Thyroid gland (tissue), 4 donors: ENCODE data around the gene TMCO4. TPM values are rescaled to one million over a fixed set of nuclear protein-coding genes. Genes with fewer than 3 reads are reported as not detected.
A peak's percentile ranks its signal among the peaks of the same experiment; 100 is the strongest.

Source experiments
- DNase-seq, 2 donors: peaks; one replicate each; pipeline ENCODE4 v3.0.0-alpha.2; 2019
- H3K27ac ChIP-seq, 3 donors: fragments of 200-600 bp; sonication (generic); 1 replicate in 2 of 3; 2 replicates in 1 of 3; pipeline ENCODE4 v1.5.1; 2016 to 2019; ENCODE audit warnings: mild to moderate bottlenecking in 1 of 3, moderate library complexity in 1 of 3
- H3K27me3 ChIP-seq: fragments of 200-600 bp; sonication (generic); one replicate; pipeline ENCODE4 v1.5.1; 2019
- H3K36me3 ChIP-seq, 2 donors: fragments of 200-600 bp; sonication (generic); one replicate each; pipeline ENCODE4 v1.5.1; 2016 to 2019
- H3K4me1 ChIP-seq, 2 donors: fragments of 200-600 bp; sonication (generic); one replicate each; pipeline ENCODE4 v1.5.1; 2017 to 2019
- H3K4me3 ChIP-seq, 3 donors: fragments of 200-600 bp; sonication (generic); replicated peaks in 1 of 3; 1 replicate in 2 of 3; 2 replicates in 1 of 3; pipeline ENCODE4 v1.5.1; 2016; ENCODE audit warnings: mild to moderate bottlenecking in 1 of 3
- H3K9me3 ChIP-seq: fragments of 200-600 bp; sonication (generic); one replicate; pipeline ENCODE4 v1.5.1; 2017
- POLR2A ChIP-seq, 2 donors: fragments of 450-650 bp; IDR thresholded peaks; one replicate each; pipeline ENCODE4 v1.6.1; 2017; ENCODE audit warnings: antibody characterized with exemption in 2 of 2, mild to moderate bottlenecking in 2 of 2, moderate library complexity in 1 of 2
- WGBS, 2 donors: methylation state at CpG; one replicate each; pipeline ENCODE4 v1.1.5; 2017; 5-methylcytosine and 5-hydroxymethylcytosine counted together
- intact Hi-C: fragments of 100-400 bp; cut with DNase I; formaldehyde crosslinking; loops from one replicate; pipeline ENCODE4 v1.15.1; 2023
- total RNA-seq, 4 donors: library from RNA; depleted of rRNA; stranded (reverse); fragments of >200 nt; gene quantifications; one replicate each; pipeline ENCODE4 v1.2.3, GENCODE V29; 2016
- TF ChIP-seq, protein P1 (sequence below), 6 experiments: fragments of 200-600 bp in 3 of 6; fragments of 450-650 bp in 3 of 6; sonication (generic) in 3 of 6; IDR thresholded peaks; one replicate each; pipeline ENCODE4 v1.5.1; 2016 to 2019; ENCODE audit warnings: antibody characterized with exemption in 6 of 6, mild to moderate bottlenecking in 2 of 6, inconsistent platforms in 1 of 6, moderate library complexity in 1 of 6

The TMCO4 gene
- total RNA-seq, 4 donors from 2014 or later: 34.3 to 67.7 (median 61.4) TPM

DNA sequence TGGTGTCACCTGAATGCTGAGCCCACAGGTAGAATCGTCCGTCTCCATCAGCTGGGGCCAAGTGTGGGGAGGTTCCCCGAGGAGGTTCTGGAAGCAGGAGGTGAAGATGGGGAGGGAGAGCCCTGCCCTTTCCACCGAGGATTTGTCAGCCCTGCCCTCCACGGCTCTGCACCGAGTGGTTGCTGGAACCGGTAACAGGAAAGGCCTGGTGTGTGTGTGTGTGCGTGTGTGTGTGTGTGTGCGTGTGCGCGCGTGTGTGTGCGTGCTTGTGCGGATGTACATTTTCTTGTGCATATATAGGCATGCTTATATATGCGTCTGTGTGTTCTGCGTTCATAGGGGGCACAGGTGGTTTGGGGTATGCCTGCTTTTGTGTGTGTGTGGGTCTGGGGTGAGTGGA lies 152.1 kb downstream of the TMCO4 start:
- H3K27ac ChIP-seq: peak overlapping the region in 1 of 3 donors; percentile 33
- no peak for TF ChIP-seq POLR2A (IDR thresholded peaks at IDR 0.05)
- TF ChIP-seq, protein P1, sequence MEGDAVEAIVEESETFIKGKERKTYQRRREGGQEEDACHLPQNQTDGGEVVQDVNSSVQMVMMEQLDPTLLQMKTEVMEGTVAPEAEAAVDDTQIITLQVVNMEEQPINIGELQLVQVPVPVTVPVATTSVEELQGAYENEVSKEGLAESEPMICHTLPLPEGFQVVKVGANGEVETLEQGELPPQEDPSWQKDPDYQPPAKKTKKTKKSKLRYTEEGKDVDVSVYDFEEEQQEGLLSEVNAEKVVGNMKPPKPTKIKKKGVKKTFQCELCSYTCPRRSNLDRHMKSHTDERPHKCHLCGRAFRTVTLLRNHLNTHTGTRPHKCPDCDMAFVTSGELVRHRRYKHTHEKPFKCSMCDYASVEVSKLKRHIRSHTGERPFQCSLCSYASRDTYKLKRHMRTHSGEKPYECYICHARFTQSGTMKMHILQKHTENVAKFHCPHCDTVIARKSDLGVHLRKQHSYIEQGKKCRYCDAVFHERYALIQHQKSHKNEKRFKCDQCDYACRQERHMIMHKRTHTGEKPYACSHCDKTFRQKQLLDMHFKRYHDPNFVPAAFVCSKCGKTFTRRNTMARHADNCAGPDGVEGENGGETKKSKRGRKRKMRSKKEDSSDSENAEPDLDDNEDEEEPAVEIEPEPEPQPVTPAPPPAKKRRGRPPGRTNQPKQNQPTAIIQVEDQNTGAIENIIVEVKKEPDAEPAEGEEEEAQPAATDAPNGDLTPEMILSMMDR (IDR thresholded peaks at IDR 0.05): no peak
- H3K36me3 ChIP-seq: no peaks in the 10 kb centered on the region
- no peak overlapping the region for H3K4me3 ChIP-seq
- intact Hi-C loops: loop anchor here (10.0 kb wide), 2 partner anchors 53 to 163 kb away; partner anchors contain the start of gene CAPZB
- H3K9me3 ChIP-seq: no peaks in the 10 kb centered on the region
- H3K27me3 ChIP-seq: no peaks in the 10 kb centered on the region
- DNase-seq: no peak
- peaks cover 10 to 49% of the 10 kb centered on the region in 2 donors for H3K4me1 ChIP-seq
- WGBS, 2 donors: 70 to 89% methylated on average over 16 of the region's 16 CpGs

DNA sequence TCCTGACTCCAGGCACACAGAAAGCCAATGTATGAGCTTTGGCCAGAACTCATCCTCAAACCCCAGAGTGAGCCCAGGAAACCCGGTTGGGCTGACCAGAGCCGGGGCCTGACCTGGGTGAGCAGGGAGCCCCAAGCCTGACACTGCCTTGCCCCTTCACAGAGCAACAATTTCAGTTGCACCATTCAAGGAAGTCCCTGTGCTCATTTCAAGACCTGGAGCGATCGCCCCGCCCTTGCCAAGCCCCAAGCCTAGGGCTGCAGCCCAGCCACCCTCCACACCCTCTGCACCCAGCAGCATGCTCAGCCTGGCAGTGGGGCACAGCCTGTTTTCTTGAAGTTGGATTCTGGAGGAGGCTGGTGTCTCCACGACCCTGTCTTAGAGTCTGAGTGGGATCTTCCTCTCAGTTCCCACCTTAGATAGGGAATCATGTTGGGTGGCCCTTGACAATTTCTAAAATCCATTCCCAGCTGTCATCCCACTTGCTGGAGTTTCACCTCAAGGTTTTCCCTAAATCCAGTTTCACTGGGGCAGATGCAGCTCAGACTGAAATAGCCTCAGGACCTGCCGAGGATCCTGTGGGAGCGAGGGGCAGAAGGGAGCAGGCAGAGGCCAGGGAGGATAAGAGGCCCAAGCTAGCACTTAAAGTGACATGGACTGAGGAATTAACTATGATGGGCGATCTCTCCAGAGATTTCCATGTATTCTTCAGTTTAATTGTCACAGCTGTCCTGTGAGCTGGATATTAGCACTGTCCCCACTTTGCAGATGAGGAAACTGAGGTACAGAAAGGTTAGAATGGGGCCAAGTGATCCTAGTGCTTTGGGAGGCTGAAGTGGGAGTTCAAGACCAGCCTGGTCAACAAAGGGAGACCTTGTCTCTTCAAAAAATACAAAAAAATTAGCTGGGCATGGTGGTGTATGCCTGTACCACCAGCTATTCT lies 153.1 kb downstream of the TMCO4 start:
- Histone ChIP-seq H3K27me3 (no peaks in the 10 kb centered on the region), H3K4me1 (peaks cover 10 to 45% of the 10 kb centered on the region in 2 donors), H3K36me3 (no peaks in the 10 kb centered on the region), H3K27ac (peak overlapping the region in 1 of 3 donors; percentile 7), H3K4me3 (no peak overlapping the region), H3K9me3 (no peaks in the 10 kb centered on the region)
- 86 to 91% methylated on average over 9 of the region's 9 CpGs for WGBS, 2 donors
- no peak for TF ChIP-seq POLR2A (IDR thresholded peaks at IDR 0.05)
- TF ChIP-seq, protein P1 (IDR thresholded peaks at IDR 0.05): no peak
- DNase-seq: no peak
- intact Hi-C loops: loop anchor here (10.0 kb wide), 2 partner anchors 52 to 162 kb away; partner anchors contain the start of gene CAPZB

DNA sequence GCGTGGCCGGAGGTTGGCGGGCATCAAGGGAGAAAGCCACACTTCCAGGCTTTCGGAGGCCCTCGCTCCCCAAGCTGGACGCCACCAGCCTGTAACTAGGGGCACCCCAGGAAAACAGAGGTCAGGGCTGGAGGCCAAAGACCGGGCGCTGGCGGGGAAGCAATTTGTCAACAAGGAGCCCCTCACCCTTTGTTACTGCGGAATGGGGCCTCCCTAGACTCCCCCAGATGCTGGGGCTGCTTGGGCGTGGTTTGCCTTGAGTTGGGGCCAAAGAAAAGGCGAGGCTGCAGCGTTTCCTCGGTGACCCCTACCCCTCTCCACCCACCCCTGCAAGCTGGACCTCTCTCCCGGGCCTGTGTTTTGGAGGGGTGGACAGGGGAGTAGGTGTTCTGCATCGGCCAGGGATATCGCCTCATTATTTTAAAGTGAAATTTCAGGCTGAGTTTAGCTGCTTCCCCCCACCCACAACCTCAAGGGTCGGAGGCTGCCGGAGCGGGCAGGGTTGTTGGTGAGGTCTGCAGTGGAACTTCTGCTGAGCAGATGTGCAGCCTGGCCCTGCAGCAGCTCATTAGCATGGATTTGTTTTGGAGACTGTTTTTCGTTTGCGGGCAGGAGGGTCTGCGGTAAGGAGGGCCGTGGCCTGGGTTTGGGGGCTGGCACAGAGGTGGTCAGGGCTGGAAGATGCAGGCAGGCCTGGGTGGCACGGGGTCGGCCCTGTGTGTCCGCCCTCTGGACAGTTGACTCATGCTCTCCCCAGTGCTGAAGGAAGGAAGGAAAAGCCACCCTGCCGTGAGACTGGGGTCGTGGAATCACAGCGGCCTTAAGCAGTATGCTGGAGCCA lies 154.1 kb downstream of the TMCO4 start:
- intact Hi-C loops: loop anchor here (10.0 kb wide), 2 partner anchors 51 to 161 kb away; partner anchors contain the start of gene CAPZB
- H3K27me3 ChIP-seq: no peaks in the 10 kb centered on the region
- DNase-seq: no peak
- peaks cover 4 to 39% of the 10 kb centered on the region in 2 donors for H3K4me1 ChIP-seq
- H3K4me3 ChIP-seq: peak overlapping the region in 1 of 3 donors; percentile 58
- WGBS, 2 donors: 64 to 79% methylated on average over 12 to 19 of the region's 30 CpGs
- H3K9me3 ChIP-seq: no peaks in the 10 kb centered on the region
- TF ChIP-seq POLR2A (IDR thresholded peaks at IDR 0.05): no peak
- TF ChIP-seq, protein P1 (IDR thresholded peaks at IDR 0.05): no peak
- no peaks in the 10 kb centered on the region for H3K36me3 ChIP-seq
- H3K27ac ChIP-seq: peak overlapping the region; percentile 62 to 82 (median 77)

DNA sequence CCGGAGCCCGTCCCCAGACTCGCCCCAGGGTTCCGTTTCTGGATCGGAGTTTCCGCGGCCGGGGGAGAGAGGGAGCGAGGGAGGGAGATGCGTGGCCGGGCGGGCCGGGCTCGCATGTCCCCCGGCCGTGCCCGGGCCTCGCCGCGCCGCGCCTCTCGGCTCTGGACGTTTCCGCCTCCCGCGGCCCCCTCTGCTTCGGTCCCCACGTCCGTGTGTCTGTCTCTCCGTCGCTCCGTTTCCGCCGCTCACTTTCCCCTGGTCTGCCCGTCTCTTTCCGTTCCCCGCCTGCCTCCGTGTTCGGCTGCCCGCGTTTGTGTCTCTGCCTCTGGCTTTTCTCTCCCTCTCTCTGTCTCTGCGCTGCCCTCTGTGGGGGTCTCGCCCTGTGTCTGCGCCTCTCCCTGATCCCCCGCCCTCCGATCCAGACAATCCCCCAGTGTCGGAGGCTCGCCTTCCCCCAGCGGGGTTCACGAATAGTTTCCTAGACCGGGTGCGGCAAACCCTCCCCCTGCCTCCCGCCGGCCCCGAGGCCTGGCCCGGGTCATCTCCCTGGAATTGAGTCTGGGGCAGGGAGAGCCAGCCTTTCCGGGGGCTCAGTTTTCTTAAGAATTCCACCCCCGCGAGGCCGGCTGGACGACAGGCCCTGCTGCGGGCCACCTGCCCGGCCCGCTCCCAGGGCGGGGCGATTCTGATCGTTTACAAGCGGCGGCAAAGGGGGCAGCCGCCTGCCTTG lies 154.9 kb downstream of the TMCO4 start:
- peaks cover 0 to 39% of the 10 kb centered on the region in 2 donors for H3K4me1 ChIP-seq
- intact Hi-C loops: loop anchor here (10.0 kb wide), 2 partner anchors 50 to 160 kb away; partner anchors contain the start of gene CAPZB

More for the DNA sequence above, 154.9 kb downstream of the TMCO4 start:
- peak in 1 of 2 donors; percentile 45 for DNase-seq
- TF ChIP-seq, protein P1 (IDR thresholded peaks at IDR 0.05): no peak
- no peak for TF ChIP-seq POLR2A (IDR thresholded peaks at IDR 0.05)
- peak overlapping the region in 2 of 3 donors; percentile 42 to 58 for H3K4me3 ChIP-seq
- WGBS, 2 donors: 12 to 13% methylated on average over 27 to 47 of the region's 71 CpGs
- H3K36me3 ChIP-seq: no peaks in the 10 kb centered on the region
- no peaks in the 10 kb centered on the region for H3K27me3 ChIP-seq
- peak overlapping the region; percentile 62 to 82 (median 77) for H3K27ac ChIP-seq
- no peaks in the 10 kb centered on the region for H3K9me3 ChIP-seq
